Endothelial cell of umbilical vein (primary cell): Measurements from ENCODE around the gene SHISA9. TPM values are rescaled to one million over a fixed set of nuclear protein-coding genes. Genes with fewer than 3 reads are reported as not detected.

Experiments
- BruUV-seq: library from RNA; stranded (reverse); fragments of 400-500 nt; replicated peaks from 2 replicates; lab custom pipeline; 2021; lab: Mats Ljungman, UMichigan
- CTCF ChIA-PET: fragments of 300-600, 350-600 bp; sonication (Branson Sonifier 250); formaldehyde crosslinking; loops from one replicate; lab custom pipeline; 2021; ENCODE audit warnings: antibody characterized with exemption, inconsistent platforms; lab: Charles Lee
- POLR2A ChIA-PET: fragments of 300-600, 350-600 bp; sonication (Branson Sonifier 250); formaldehyde crosslinking; loops from one replicate; lab custom pipeline; 2021; ENCODE audit warnings: antibody characterized with exemption, inconsistent platforms; lab: Charles Lee
- DNase-seq: peaks from one replicate; pipeline ENCODE4 v3.0.0-alpha.2; 2011; ENCODE audit warnings: low read depth, low spot score
- FAIRE-seq: peaks from 2 replicates; lab custom pipeline; 2011; peaks lifted over from hg19 to GRCh38; lab: Jason Lieb, UNC
- H2AFZ ChIP-seq: 2 replicates; pipeline ENCODE4 v1.6.0; 2012; ENCODE audit warnings: low read depth, low read length, control low read depth, inconsistent platforms
- H3K27ac ChIP-seq: 2 replicates; pipeline ENCODE4 v1.5.1; 2011; ENCODE audit warnings: low read depth, mild to moderate bottlenecking, control low read depth, low read length, moderate library complexity; ENCODE audit not compliant: insufficient read depth
- H3K27me3 ChIP-seq, 2 experiments: 2 replicates each; pipeline versions ENCODE4 v1.6.0 to v1.6.1; 2011; ENCODE audit warnings: low read length in 2 of 2, mixed read lengths in 1 of 2; ENCODE audit not compliant: control insufficient read depth in 2 of 2, insufficient read depth in 2 of 2
- H3K36me3 ChIP-seq, 2 experiments: 2 replicates in 1 of 2; 3 replicates in 1 of 2; pipeline ENCODE4 v1.5.1; 2011; ENCODE audit warnings: low read length in 2 of 2, mild to moderate bottlenecking in 1 of 2, moderate library complexity in 1 of 2; ENCODE audit not compliant: control insufficient read depth in 2 of 2, insufficient read depth in 2 of 2; ENCODE audit errors: extremely low read depth in 1 of 2
- H3K4me1 ChIP-seq: 3 replicates; pipeline ENCODE4 v1.5.1; 2011; ENCODE audit warnings: mild to moderate bottlenecking, low read length; ENCODE audit not compliant: control insufficient read depth, insufficient read depth; ENCODE audit errors: extremely low read depth
- H3K4me2 ChIP-seq: 2 replicates; pipeline ENCODE4 v1.6.1; 2011; ENCODE audit warnings: low read length, control low read depth, mixed read lengths; ENCODE audit not compliant: insufficient read depth
- H3K4me3 ChIP-seq, 3 experiments: fragments of 200-600 bp in 1 of 3; sonication (generic), shearing (Covaris generic) in 1 of 3; replicated peaks in 1 of 3; 2 replicates each; pipeline ENCODE4 v1.5.1; 2011 to 2016; ENCODE audit warnings: control low read depth in 3 of 3, low read length in 3 of 3, mild to moderate bottlenecking in 2 of 3, inconsistent platforms in 1 of 3, low read depth in 1 of 3, moderate library complexity in 1 of 3; ENCODE audit not compliant: insufficient read depth in 1 of 3
- H3K79me2 ChIP-seq: 2 replicates; pipeline ENCODE4 v1.6.0; 2012; ENCODE audit warnings: low read length, inconsistent platforms; ENCODE audit not compliant: control insufficient read depth, insufficient read depth
- H3K9ac ChIP-seq: replicated peaks from 2 replicates; pipeline ENCODE3; 2011; ENCODE audit warnings: low read length, control low read depth; ENCODE audit not compliant: insufficient read depth; ENCODE audit errors: extremely low read depth
- H3K9me1 ChIP-seq: replicated peaks from 3 replicates; pipeline ENCODE4 v1.6.0; 2011; ENCODE audit warnings: mild to moderate bottlenecking, low read length; ENCODE audit not compliant: control insufficient read depth, insufficient read depth; ENCODE audit errors: extremely low read depth
- H3K9me3 ChIP-seq: replicated peaks from 2 replicates; pipeline ENCODE4 v1.5.1; 2012; ENCODE audit warnings: low read length, inconsistent platforms; ENCODE audit not compliant: control insufficient read depth, insufficient read depth
- H4K20me1 ChIP-seq: replicated peaks from 2 replicates; pipeline ENCODE3; 2011; ENCODE audit warnings: mild to moderate bottlenecking, low read length; ENCODE audit not compliant: control insufficient read depth, insufficient read depth; ENCODE audit errors: extremely low read depth
- CTCF ChIP-seq, 2 donors: IDR thresholded peaks; 1 replicate in 1 of 2; 2 replicates in 1 of 2; pipeline ENCODE4 v1.5.1; 2011; ENCODE audit warnings: low read length in 2 of 2, mild to moderate bottlenecking in 2 of 2, moderate library complexity in 2 of 2, control low read depth in 1 of 2, inconsistent platforms in 1 of 2, low read depth in 1 of 2; ENCODE audit not compliant: insufficient read depth in 1 of 2; ENCODE audit errors: extremely low read depth in 1 of 2
- JUN ChIP-seq: IDR thresholded peaks from 2 replicates; pipeline ENCODE4 v1.6.1; 2011; ENCODE audit warnings: borderline replicate concordance, low read depth; ENCODE audit not compliant: insufficient read length, insufficient read depth
- POLR2AphosphoS5 ChIP-seq: IDR thresholded peaks from 2 replicates; pipeline ENCODE4 v1.6.1; 2012; ENCODE audit warnings: low read depth, mild to moderate bottlenecking, control low read depth, low read length, moderate library complexity; ENCODE audit not compliant: insufficient read depth
- dilution Hi-C: fragments of 300-500 bp; cut with MboI; formaldehyde crosslinking; loops from one replicate; pipeline ENCODE4 v1.15.0; 2019; ENCODE audit warnings: low sequenced_read_pairs; ENCODE audit not compliant: extremely low pct_ligation_motif_present
- intact Hi-C: fragments of 100-400 bp; cut with micrococcal nuclease; formaldehyde crosslinking; loops from one replicate; pipeline ENCODE4 v1.10.0; 2022
- polyA plus RNA-seq, 4 experiments: library from polyadenylated mRNA; depleted of rRNA in 3 of 4; stranded (reverse) in 3 of 4; unstranded in 1 of 4; fragments of >200 nt; gene quantifications; 2 replicates each; pipeline versions ENCODE4 v1.2.1 to v1.2.3, GENCODE V29; 2011 to 2012; ENCODE audit warnings: missing spikeins in 1 of 4
- total RNA-seq: library from RNA; stranded (reverse); gene quantifications from 2 replicates; pipeline ENCODE4 v1.2.3, GENCODE V29; 2021

Gene SHISA9
- total and polyA plus RNA-seq, 2 donors (not counting 3 experiments of a cell fraction or from before 2014, with no cell fraction given), result not detected

GRCh38 chr16:13254998-13255614 is 353.7 kb downstream of the SHISA9 start:
- Histone ChIP-seq H3K27me3 (no peaks in the 10 kb centered on the region), H3K79me2 (no peaks in the 10 kb centered on the region), H3K9me3 (peaks cover 3% of the 10 kb centered on the region), H3K9ac (no peak overlapping the region), H4K20me1 (no peaks in the 10 kb centered on the region), H3K4me1 (no peaks in the 10 kb centered on the region), H3K27ac (no peak overlapping the region), H3K36me3 (no peaks in the 10 kb centered on the region), H3K9me1 (no peaks in the 10 kb centered on the region), H2AFZ (no peak overlapping the region), H3K4me3 (no peak overlapping the region), H3K4me2 (no peak overlapping the region)
- intact Hi-C loops, result no loop called here
- TF ChIP-seq CTCF (IDR thresholded peaks at IDR 0.05; ENCODE audit: extremely low read depth in 1 of 2, insufficient read depth in 1 of 2, low read depth in 1 of 2, low read length in 2 of 2) (no peak), JUN (no peak), POLR2AphosphoS5 (no peak)
- ChIA-PET POLR2A (no interaction called here), CTCF (no interaction called here)
- no peak for FAIRE-seq
- dilution Hi-C loops, result no loop called here
- no TSS peak for BruUV-seq
- DNase-seq, result no peak
